Measurements from ENCODE around the gene SETBP1.

DNA sequence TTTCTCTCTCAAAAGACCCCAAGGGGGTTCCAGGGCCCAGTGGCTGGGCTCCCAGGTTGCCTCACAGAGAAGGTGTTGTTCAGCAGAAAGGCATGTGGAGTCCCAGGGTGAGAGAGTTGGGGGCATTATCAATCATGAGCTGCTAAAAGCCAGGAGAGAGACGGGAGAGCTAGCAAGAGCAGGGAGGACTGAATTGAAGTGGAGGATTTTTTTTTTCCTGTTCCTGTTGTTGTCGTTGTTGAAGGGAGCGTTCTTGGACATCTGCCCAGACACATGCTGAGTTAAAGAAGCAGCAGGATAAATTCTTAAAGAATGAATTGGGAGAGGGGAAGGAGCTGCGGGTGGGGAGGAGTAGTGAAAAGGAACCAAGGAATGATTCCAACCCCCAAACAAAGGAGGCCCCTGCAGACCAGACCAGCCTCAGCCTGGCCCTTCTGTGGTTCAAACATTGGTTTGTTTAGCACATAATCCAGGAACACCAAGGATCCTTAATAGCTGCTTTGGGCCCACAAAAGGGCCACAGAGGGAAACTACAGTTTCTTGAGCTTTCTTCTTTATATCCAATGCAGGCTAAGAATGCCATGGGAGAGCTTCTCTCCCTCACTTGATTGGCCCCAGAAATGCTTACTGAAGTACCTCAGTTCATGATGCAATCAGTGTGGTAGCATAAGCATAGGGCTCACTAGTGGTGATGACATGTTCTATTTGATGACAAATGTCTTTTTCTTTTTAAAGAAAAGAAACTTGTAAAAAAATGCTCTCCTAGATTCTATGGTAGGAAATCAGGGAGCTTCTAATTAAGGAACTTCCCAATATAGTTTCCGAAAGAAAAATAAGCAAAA lies 146.0 kb downstream of the SETBP1 start:
- TF ChIP-seq CTCF (IDR thresholded peaks at IDR 0.05) (no peak), POLR2A (IDR thresholded peaks at IDR 0.05) (no peak), EP300 (IDR thresholded peaks at IDR 0.05) (peak in 1 of 2 donors; percentile 48)
